Right cardiac atrium (tissue), 5 donors: Measurements from ENCODE around the gene THUMPD1. TPM values are rescaled to one million over a fixed set of nuclear protein-coding genes. Genes with fewer than 3 reads are reported as not detected.

ENCODE experiments used
- ATAC-seq, 2 donors: fragments of 200-7000 bp; cut with Tn5 transposase; one replicate each; pipeline versions ENCODE4 v1.8.0 to v1.9.1; 2020; ENCODE audit warnings: moderate library complexity in 2 of 2, mild to moderate bottlenecking in 1 of 2
- DNase-seq, 3 donors: peaks; one replicate each; pipeline ENCODE4 v3.0.0-alpha.2; 2020
- H3K27ac ChIP-seq: one replicate; pipeline ENCODE4 v1.5.1; 2013; ENCODE audit warnings: mild to moderate bottlenecking, low read length, control low read depth, moderate library complexity
- H3K27me3 ChIP-seq: one replicate; pipeline ENCODE4 v1.6.1; 2013; ENCODE audit not compliant: control insufficient read depth, insufficient read depth
- H3K4me1 ChIP-seq: one replicate; pipeline ENCODE4 v1.6.1; 2013; ENCODE audit warnings: low read length; ENCODE audit not compliant: control insufficient read depth, insufficient read depth
- H3K4me3 ChIP-seq: one replicate; pipeline ENCODE4 v1.5.1; 2013; ENCODE audit warnings: low read length, control low read depth
- H3K9me3 ChIP-seq: one replicate; pipeline ENCODE4 v1.6.1; 2013; ENCODE audit warnings: low read length; ENCODE audit not compliant: control insufficient read depth
- WGBS: extraction: QIAGEN DNeasy Blood & Tissue Kit; methylation state at CpG from one replicate; pipeline ENCODE4 v1.1.7; 2013; 5-methylcytosine and 5-hydroxymethylcytosine counted together
- intact Hi-C, 4 donors: fragments of 100-400 bp; cut with DNase I; formaldehyde crosslinking; loops; one replicate each; pipeline versions ENCODE4 v1.11.0 to v1.14.0; 2022 to 2023
- polyA plus RNA-seq: library from polyadenylated mRNA; stranded (reverse); fragments of 200-250 nt; gene quantifications from one replicate; pipeline ENCODE4 v1.2.3, GENCODE V29; 2013
- total RNA-seq, 4 donors: library from RNA; stranded (reverse); fragmentation: NEBNext Ultra II Directional; extraction: Animal tissue kit (Norgen Biotek cat#: 25700); gene quantifications; one replicate each; pipeline ENCODE4 v1.2.1, GENCODE V29; 2021
- donor health status: healthy with polysubstance abuse.
- donor health status: DM: no; HTN: yes; CAD: no.
- donor health status: DM: no; HTN: no; CAD: no.
- donor health status: DM: no; HTN: yes; CAD: no; lungs with severe emphysema.
- donor health status: DM: yes; HTN: yes; CAD: no.

Gene THUMPD1
- total and polyA plus RNA-seq, 5 donors: 11.7 to 22.3 (median 21.9) TPM

- Histone ChIP-seq H3K27me3 (no peaks in the 10 kb centered on the region), H3K9me3 (no peaks in the 10 kb centered on the region), H3K4me1 (no peaks in the 10 kb centered on the region), H3K4me3 (no peak overlapping the region), H3K27ac (no peak overlapping the region)
- ATAC-seq: no peak
- DNase-seq: no peak
- intact Hi-C loops: no loop called here
These were observed 52.0 kb downstream of the THUMPD1 start for GRCh38 chr16:20689668-20690067.

GRCh38 chr16:20683812-20684211 lies 57.8 kb downstream of the THUMPD1 start:
- Histone ChIP-seq H3K27ac (no peak overlapping the region), H3K4me1 (no peaks in the 10 kb centered on the region), H3K9me3 (no peaks in the 10 kb centered on the region), H3K4me3 (no peak overlapping the region), H3K27me3 (no peaks in the 10 kb centered on the region)
- DNase-seq (no peak), ATAC-seq (no peak)
- intact Hi-C loops: no loop called here
- 92% methylated on average over 1 of the region's 1 CpG for WGBS

Other genes with a start within 250 kb of the THUMPD1 start
- gene ACSM2B, start 165.5 kb downstream of the THUMPD1 start, total RNA-seq: not detected
- not detected for gene ACSM2B, start 165.5 kb downstream of the THUMPD1 start, polyA plus RNA-seq
- under 1 TPM in 3 of 4 donors, not detected in 1; 0.17 to 0.26 (median 0.23) TPM for gene ACSM1, start 44.1 kb downstream of the THUMPD1 start, total RNA-seq
- 0.23 TPM for gene ACSM1, start 44.1 kb downstream of the THUMPD1 start, polyA plus RNA-seq
- gene ACSM3, start 22.2 kb upstream of the THUMPD1 start, total RNA-seq: 10 to 100 TPM; 12.0 to 21.4 (median 17.5) TPM
- 8.1 TPM for gene ACSM3, start 22.2 kb upstream of the THUMPD1 start, polyA plus RNA-seq
- 10 to 100 TPM; 10.1 to 14.0 (median 11.1) TPM for gene ERI2, start 64.7 kb upstream of the THUMPD1 start, total RNA-seq
- 5.4 TPM for gene ERI2, start 64.7 kb upstream of the THUMPD1 start, polyA plus RNA-seq
- gene REXO5, start 64.7 kb upstream of the THUMPD1 start, total RNA-seq: 1 to 10 TPM; 2.3 to 3.8 (median 2.9) TPM
- gene REXO5, start 64.7 kb upstream of the THUMPD1 start, polyA plus RNA-seq: 2.1 TPM
- 10 to 100 TPM in 3 of 4 donors, 1 to 10 TPM in 1; 8.6 to 20.2 (median 11.0) TPM for gene DCUN1D3, start 158.5 kb upstream of the THUMPD1 start, total RNA-seq
- gene DCUN1D3, start 158.5 kb upstream of the THUMPD1 start, polyA plus RNA-seq: 4.7 TPM
- gene LYRM1, start 159.0 kb upstream of the THUMPD1 start, total RNA-seq: 10 to 100 TPM; 29.5 to 36.4 (median 35.5) TPM
- 54.8 TPM for gene LYRM1, start 159.0 kb upstream of the THUMPD1 start, polyA plus RNA-seq